Kidney capillary endothelial cell (primary cell): ENCODE measurements around the gene PTGER2.

Source experiments
- DNase-seq: peaks from one replicate; pipeline ENCODE4 v3.0.0-alpha.2; 2018; ENCODE audit warnings: low spot score

Gene PTGER2

GRCh38 chr14:52339262-52339661 is 25.1 kb downstream of the PTGER2 start:
- no peak for DNase-seq

- no peak for DNase-seq
These were observed 28.9 kb downstream of the PTGER2 start for GRCh38 chr14:52342849-52343596.

GRCh38 chr14:52346778-52347177 is 32.7 kb downstream of the PTGER2 start:
- DNase-seq, result no peak

- no peak for DNase-seq
These were observed 34.2 kb downstream of the PTGER2 start for GRCh38 chr14:52348279-52348678.

GRCh38 chr14:52348776-52349175 is 34.7 kb downstream of the PTGER2 start:
- no peak for DNase-seq

- no peak for DNase-seq
These were observed 35.6 kb downstream of the PTGER2 start for GRCh38 chr14:52349731-52350130.

GRCh38 chr14:52350445-52350844 is 36.3 kb downstream of the PTGER2 start:
- DNase-seq, result no peak

GRCh38 chr14:52351233-52352060 is 37.3 kb downstream of the PTGER2 start:
- DNase-seq, result no peak

GRCh38 chr14:52352061-52352491 is 38.0 kb downstream of the PTGER2 start:
- no peak for DNase-seq

- DNase-seq, result no peak
These were observed 38.5 kb downstream of the PTGER2 start for GRCh38 chr14:52352569-52352968.

- DNase-seq, result no peak
These were observed 40.1 kb downstream of the PTGER2 start for GRCh38 chr14:52354242-52354641.

- DNase-seq, result peak; percentile 21
These were observed 40.9 kb downstream of the PTGER2 start for GRCh38 chr14:52355016-52355431.

GRCh38 chr14:52355526-52355925 is 41.4 kb downstream of the PTGER2 start:
- no peak for DNase-seq

GRCh38 chr14:52356025-52356424 is 41.9 kb downstream of the PTGER2 start:
- DNase-seq, result no peak

- DNase-seq, result no peak
These were observed 46.7 kb downstream of the PTGER2 start for GRCh38 chr14:52360831-52361230.

- DNase-seq, result no peak
These were observed 49.1 kb downstream of the PTGER2 start for GRCh38 chr14:52363041-52363704.

GRCh38 chr14:52363961-52364360 is 49.8 kb downstream of the PTGER2 start:
- no peak for DNase-seq

GRCh38 chr14:52365071-52365470 is 51.0 kb downstream of the PTGER2 start:
- no peak for DNase-seq

GRCh38 chr14:52366796-52367315 is 52.7 kb downstream of the PTGER2 start:
- no peak for DNase-seq

GRCh38 chr14:52369305-52369801 is 55.2 kb downstream of the PTGER2 start:
- no peak for DNase-seq

GRCh38 chr14:52370406-52370935 is 56.4 kb downstream of the PTGER2 start:
- DNase-seq, result no peak

GRCh38 chr14:52377940-52378339 is 63.8 kb downstream of the PTGER2 start:
- DNase-seq, result no peak
